GM12878 (cell line): Measurements from ENCODE around the gene CAMK2B. TPM values are rescaled to one million over a fixed set of nuclear protein-coding genes. Genes with fewer than 3 reads are reported as not detected.

Experiments
- ATAC-seq: fragments of 200-7000 bp; cut with Tn5 transposase; 3 replicates; pipeline ENCODE4 v1.9.1; 2020; ENCODE audit warnings: mild to moderate bottlenecking, moderate library complexity
- BruUV-seq: library from RNA; stranded (reverse); fragments of 400-500 nt; replicated peaks from 2 replicates; lab custom pipeline; 2021; lab: Mats Ljungman, UMichigan
- CTCF ChIA-PET: fragments of 300-600 bp; sonication (Branson Sonifier 250); formaldehyde crosslinking; extraction: SDS; loops from one replicate; lab custom pipeline; 2021; ENCODE audit warnings: inconsistent platforms; lab: Yijun Ruan, JAX
- POLR2A ChIA-PET: fragments of 350-600 bp; formaldehyde crosslinking; extraction: SDS; loops from one replicate; lab custom pipeline; 2021; ENCODE audit warnings: inconsistent platforms; lab: Charles Lee
- RAD21 ChIA-PET: fragments of 300-600 bp; sonication (Branson Sonifier 250); formaldehyde crosslinking; loops from one replicate; lab custom pipeline; 2023; ENCODE audit warnings: antibody characterized with exemption; ENCODE audit not compliant: unreplicated experiment; lab: Charles Lee
- SMC1A ChIA-PET: fragments of 300-600 bp; sonication (Branson Sonifier 250); formaldehyde crosslinking; loops from one replicate; lab custom pipeline; 2023; ENCODE audit not compliant: unreplicated experiment, uncharacterized antibody; lab: Charles Lee
- DNase-seq: peaks from one replicate; pipeline ENCODE4 v3.0.0-alpha.2; 2011; ENCODE audit warnings: low read depth, low spot score
- FAIRE-seq: peaks from 3 replicates; lab custom pipeline; 2011; peaks lifted over from hg19 to GRCh38; lab: Jason Lieb, UNC
- H2AFZ ChIP-seq: 2 replicates; pipeline ENCODE4 v1.6.0; 2011; ENCODE audit warnings: low read depth, low read length, control low read depth; ENCODE audit not compliant: control insufficient read depth
- H3K27ac ChIP-seq: 2 replicates; pipeline ENCODE4 v1.5.1; 2011; ENCODE audit warnings: control low read depth; ENCODE audit not compliant: control insufficient read depth, insufficient read depth
- H3K27me3 ChIP-seq, 2 experiments: replicated peaks in 1 of 2; 2 replicates each; pipeline versions ENCODE4 v1.6.0 to v1.6.1; 2011; ENCODE audit warnings: low read length in 1 of 2; ENCODE audit not compliant: control insufficient read depth in 2 of 2, insufficient read depth in 2 of 2
- H3K36me3 ChIP-seq, 2 experiments: 2 replicates each; pipeline ENCODE4 v1.5.1; 2011; ENCODE audit warnings: low read length in 1 of 2; ENCODE audit not compliant: control insufficient read depth in 2 of 2, insufficient read depth in 2 of 2
- H3K4me1 ChIP-seq: 2 replicates; pipeline ENCODE4 v1.6.1; 2011; ENCODE audit warnings: mild to moderate bottlenecking, low read length, moderate library complexity, mixed read lengths; ENCODE audit not compliant: control insufficient read depth, insufficient read depth
- H3K4me2 ChIP-seq: 2 replicates; pipeline ENCODE4 v1.6.0; 2011; ENCODE audit warnings: control low read depth; ENCODE audit not compliant: control insufficient read depth, insufficient read depth
- H3K4me3 ChIP-seq: fragments of 200-600 bp; sonication (generic); 2 replicates; pipeline ENCODE4 v1.5.1; 2016
- H3K79me2 ChIP-seq: 2 replicates; pipeline ENCODE4 v1.6.0; 2011; ENCODE audit warnings: low read length; ENCODE audit not compliant: control insufficient read depth, insufficient read depth
- H3K9ac ChIP-seq: 2 replicates; pipeline ENCODE4 v1.8.0; 2011; ENCODE audit warnings: low read length, control low read depth, mixed read lengths; ENCODE audit not compliant: control insufficient read depth, insufficient read depth
- H3K9me3 ChIP-seq: replicated peaks from 3 replicates; pipeline ENCODE4 v1.5.1; 2011; ENCODE audit warnings: mild to moderate bottlenecking, low read length; ENCODE audit not compliant: control insufficient read depth, insufficient read depth
- H4K20me1 ChIP-seq: 2 replicates; pipeline ENCODE4 v1.6.0; 2011; ENCODE audit not compliant: control insufficient read depth, insufficient read depth
- ASH2L ChIP-seq: fragments of 300-600, 200-600 bp; sonication (generic); IDR thresholded peaks from 2 replicates; pipeline ENCODE4 v1.6.1; 2017; ENCODE audit warnings: low read depth, mild to moderate bottlenecking, borderline replicate concordance
- MEF2A ChIP-seq: IDR thresholded peaks from 2 replicates; pipeline ENCODE4 v1.6.1; 2011; ENCODE audit warnings: low read depth, mild to moderate bottlenecking, low read length, moderate library complexity; ENCODE audit not compliant: insufficient read depth
- PML ChIP-seq: IDR thresholded peaks from 2 replicates; pipeline ENCODE4 v1.6.1; 2012; ENCODE audit warnings: low read length, inconsistent platforms
- POLR2A ChIP-seq: IDR thresholded peaks from 2 replicates; pipeline ENCODE4 v1.6.1; 2011; ENCODE audit warnings: low read depth, mild to moderate bottlenecking, low read length
- RAD21 ChIP-seq: IDR thresholded peaks from 2 replicates; pipeline ENCODE4 v1.6.1; 2011; ENCODE audit warnings: mild to moderate bottlenecking, low read depth, low read length, moderate library complexity; ENCODE audit not compliant: insufficient read depth
- RAD51 ChIP-seq: fragments of 450-650 bp; IDR thresholded peaks from 2 replicates; pipeline ENCODE4 v1.6.1; 2016; ENCODE audit warnings: moderate library complexity, mild to moderate bottlenecking, inconsistent platforms
- SREBF1 ChIP-seq: IDR thresholded peaks from 2 replicates; pipeline ENCODE4 v1.6.1; 2012; ENCODE audit warnings: mild to moderate bottlenecking, low read length
- TARDBP ChIP-seq: IDR thresholded peaks from 2 replicates; pipeline ENCODE4 v1.6.1; 2016; ENCODE audit warnings: borderline replicate concordance
- USF1 ChIP-seq: IDR thresholded peaks from 2 replicates; pipeline ENCODE4 v1.6.1; 2011; ENCODE audit warnings: borderline replicate concordance, low read depth, mild to moderate bottlenecking, moderate library complexity, mixed read lengths, low read length; ENCODE audit not compliant: insufficient read depth; ENCODE audit errors: extremely low read length
- WRNIP1 ChIP-seq: IDR thresholded peaks from 2 replicates; pipeline ENCODE4 v1.6.1; 2011; ENCODE audit warnings: low read depth, low read length, improper control_type of control experiment, borderline replicate concordance
- WGBS: methylation state at CpG from one replicate; pipeline ENCODE4 v1.1.6; 2016; ENCODE audit warnings: low lambda C conversion rate; ENCODE audit not compliant: insufficient replicate concordance, insufficient coverage; ENCODE audit errors: missing lambda C conversion rate; 5-methylcytosine and 5-hydroxymethylcytosine counted together
- in situ Hi-C: fragments of 300-500 bp; cut with MboI; formaldehyde crosslinking; loops from 9 replicates; pipeline ENCODE4 v1.14.3; 2018; ENCODE audit warnings: mixed read lengths
- intact Hi-C: fragments of 100-400 bp; cut with micrococcal nuclease; formaldehyde crosslinking; loops from one replicate; pipeline ENCODE4 v1.14.2; 2022; ENCODE audit not compliant: unreplicated experiment
- polyA plus RNA-seq, 11 experiments: library from polyadenylated mRNA; depleted of rRNA in 4 of 11; unstranded in 6 of 11; stranded (reverse) in 5 of 11; fragments of >200 nt; fragmentation: Nextera tagmentation in 4 of 11; fragmentation: Illumina TruSeq in 1 of 11; extraction: Ambion mirVana in 4 of 11; extraction: Trizol in 1 of 11; gene quantifications; 1 replicate in 1 of 11; 2 replicates in 10 of 11; pipeline versions ENCODE4 v1.2.1 to v1.2.3, GENCODE V29; 2011 to 2016; ENCODE audit warnings: inconsistent platforms in 2 of 11, missing spikeins in 2 of 11, low read depth in 1 of 11
- total RNA-seq, 4 experiments: library from RNA; depleted of rRNA in 3 of 4; stranded (reverse); fragments of >200 nt in 3 of 4; fragmentation: Illumina TruSeq in 1 of 4; extraction: Trizol in 1 of 4; gene quantifications; 2 replicates each; pipeline versions ENCODE4 v1.2.1 to v1.2.3, GENCODE V29; 2013 to 2021

CAMK2B gene
- total and polyA plus RNA-seq, 10 of the 15 experiments (the other 5 are each of a cell fraction or from before 2014, with no cell fraction given) = 0.06 to 0.23 (median 0.11) TPM; not detected in 5

GRCh38 chr7:44229546-44230105, 95.8 kb downstream of the CAMK2B start:
- H3K36me3 ChIP-seq = no peaks in the 10 kb centered on the region
- no peaks in the 10 kb centered on the region for H3K27me3 ChIP-seq
- no peaks in the 10 kb centered on the region for H3K79me2 ChIP-seq
- in situ Hi-C loops = no loop called here
- H4K20me1 ChIP-seq = no peaks in the 10 kb centered on the region
- ChIA-PET CTCF (interaction anchor here (0.7 to 1.3 kb wide), 2 partner anchors 12 to 305 kb away, joined by 3 read pairs; no protein-coding TSS in a partner anchor), RAD21 (no interaction called here), SMC1A (no interaction called here), POLR2A (no interaction called here)
- ATAC-seq = no peak
- TF ChIP-seq RAD21 = no peak
- no peak for TF ChIP-seq TARDBP
- TF ChIP-seq SREBF1 = no peak
- no peak for TF ChIP-seq WRNIP1
- TF ChIP-seq ASH2L = no peak
- no peak for TF ChIP-seq PML
- no peak for TF ChIP-seq MEF2A
- TF ChIP-seq USF1 = no peak
- no peak for TF ChIP-seq RAD51
- no peak for TF ChIP-seq POLR2A
- intact Hi-C loops = no loop called here
- no peaks in the 10 kb centered on the region for H3K9me3 ChIP-seq
- no peak overlapping the region for H3K4me2 ChIP-seq
- no peak for FAIRE-seq
- H3K4me3 ChIP-seq = no peak overlapping the region
- WGBS = 37% methylated on average over 11 of the region's 11 CpGs
- no peak overlapping the region for H2AFZ ChIP-seq
- H3K9ac ChIP-seq = no peak overlapping the region
- no peak overlapping the region for H3K27ac ChIP-seq
- no peaks in the 10 kb centered on the region for H3K4me1 ChIP-seq
- BruUV-seq = no TSS peak
- no peak for DNase-seq
